Suprapubic skin (tissue), 4 donors: ENCODE measurements around the gene MANSC4. TPM values are rescaled to one million over a fixed set of nuclear protein-coding genes. Genes with fewer than 3 reads are reported as not detected.

Source experiments
- DNase-seq, 2 donors: peaks; one replicate each; pipeline ENCODE4 v3.0.0-alpha.2; 2019; ENCODE audit warnings: low spot score in 2 of 2
- H3K27ac ChIP-seq: fragments of 200-600 bp; sonication (generic); one replicate; pipeline ENCODE4 v1.5.1; 2019
- H3K27me3 ChIP-seq: fragments of 200-600 bp; sonication (generic); one replicate; pipeline ENCODE4 v1.5.1; 2019
- H3K36me3 ChIP-seq: fragments of 200-600 bp; sonication (generic); one replicate; pipeline ENCODE4 v1.5.1; 2019
- H3K4me1 ChIP-seq: fragments of 200-600 bp; sonication (generic); one replicate; pipeline ENCODE4 v1.5.1; 2019
- H3K4me3 ChIP-seq: fragments of 200-600 bp; sonication (generic); one replicate; pipeline ENCODE4 v1.5.1; 2019; ENCODE audit warnings: mild to moderate bottlenecking
- H3K9me3 ChIP-seq: fragments of 200-600 bp; sonication (generic); one replicate; pipeline ENCODE4 v1.5.1; 2019
- EP300 ChIP-seq: sonication (generic); formaldehyde crosslinking; IDR thresholded peaks from one replicate; pipeline ENCODE4 v1.6.1; 2017; ENCODE audit warnings: antibody characterized with exemption
- POLR2A ChIP-seq, 2 donors: fragments of 450-650 bp; IDR thresholded peaks; one replicate each; pipeline ENCODE4 v1.6.1; 2017; ENCODE audit warnings: antibody characterized with exemption in 2 of 2, mild to moderate bottlenecking in 2 of 2, moderate library complexity in 2 of 2
- POLR2AphosphoS5 ChIP-seq, 3 donors: sonication (generic); formaldehyde crosslinking; IDR thresholded peaks; one replicate each; pipeline ENCODE4 v1.6.1; 2017; ENCODE audit warnings: antibody characterized with exemption in 3 of 3
- WGBS: methylation state at CpG from one replicate; pipeline ENCODE4 v1.1.5; 2018; 5-methylcytosine and 5-hydroxymethylcytosine counted together
- total RNA-seq, 4 donors: library from RNA; depleted of rRNA; stranded (reverse); fragments of >200 nt; gene quantifications; one replicate each; pipeline ENCODE4 v1.1.0, GENCODE V29; 2016
- TF ChIP-seq, protein P1 (sequence below), 2 donors: fragments of 200-600 bp in 1 of 2; fragments of 450-650 bp in 1 of 2; sonication (generic) in 1 of 2; IDR thresholded peaks; one replicate each; pipeline ENCODE4 v1.5.1; 2016 to 2019; ENCODE audit warnings: antibody characterized with exemption in 2 of 2, mild to moderate bottlenecking in 1 of 2, moderate library complexity in 1 of 2

The MANSC4 gene
- total RNA-seq, 4 donors from 2014 or later = not detected

DNA sequence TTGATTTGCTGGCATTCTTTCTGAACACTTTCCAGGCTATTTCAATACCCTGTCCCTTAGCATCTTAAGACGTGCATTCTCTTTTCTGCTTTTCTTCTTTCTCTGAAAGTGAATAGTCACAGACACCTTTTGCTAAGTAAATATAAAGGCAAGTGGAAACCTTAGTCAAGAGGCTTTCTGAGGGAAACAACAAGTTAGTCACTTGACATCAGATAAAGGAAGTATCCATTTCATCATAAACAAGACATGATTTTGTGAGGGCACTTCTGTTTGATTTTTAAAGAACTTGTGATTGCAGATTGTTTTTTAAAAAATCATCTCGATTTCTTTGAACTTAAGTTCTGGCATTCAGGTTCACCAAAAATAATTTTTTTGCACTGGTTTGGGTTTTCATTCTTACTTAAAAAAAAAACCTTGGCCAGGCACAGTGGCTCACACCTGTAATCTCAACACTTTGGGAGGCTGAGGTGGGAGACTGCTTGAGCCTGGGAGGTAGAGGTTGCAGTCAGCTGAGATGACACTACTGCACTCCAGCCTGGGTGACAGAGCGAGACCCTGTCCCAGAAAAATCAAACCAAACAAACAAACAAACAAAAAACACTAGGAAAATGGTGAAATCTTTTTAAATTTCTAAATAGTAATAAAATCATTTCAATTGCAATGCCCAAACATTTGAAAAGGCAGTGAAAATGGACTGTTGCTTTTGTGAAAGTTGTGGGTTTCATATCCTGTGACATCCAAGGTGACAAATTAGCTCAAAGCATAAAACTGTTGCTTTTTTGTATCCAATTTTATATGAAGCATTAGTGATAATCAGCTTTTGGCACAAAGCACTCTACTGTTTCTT, 8.3 kb downstream of the MANSC4 start:
- H3K36me3 ChIP-seq = no peaks in the 10 kb centered on the region
- H3K27ac ChIP-seq = no peak overlapping the region

DNA sequence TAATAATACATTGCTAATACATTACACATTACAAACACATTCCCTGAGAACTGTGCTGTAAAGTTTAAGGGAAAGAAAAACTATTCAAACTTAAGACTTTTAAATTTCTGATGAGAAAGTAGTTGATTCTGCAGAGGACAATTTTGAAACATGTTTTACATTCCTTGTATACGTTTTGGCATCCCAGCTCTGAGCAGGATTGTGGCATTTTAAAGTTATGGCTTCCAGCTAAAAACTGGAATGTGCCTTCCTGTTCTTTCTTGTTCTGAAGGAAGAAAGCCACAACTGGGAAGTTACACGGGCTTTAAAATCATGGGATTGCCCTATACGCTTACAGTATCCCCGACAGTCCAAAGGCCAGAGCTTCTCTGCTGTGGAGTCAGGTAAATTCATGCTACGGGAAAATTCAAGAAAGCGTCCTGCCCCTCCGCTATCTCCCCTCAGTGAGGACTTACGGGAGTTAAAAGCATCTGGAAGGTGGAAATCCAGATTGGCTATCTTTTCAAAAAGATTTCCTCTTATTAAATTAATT, 10.8 kb downstream of the MANSC4 start:
- WGBS = 51% methylated on average over 8 of the region's 8 CpGs
- no peaks in the 10 kb centered on the region for H3K36me3 ChIP-seq
- H3K27me3 ChIP-seq = no peaks in the 10 kb centered on the region
- H3K4me1 ChIP-seq = no peaks in the 10 kb centered on the region
- no peak overlapping the region for H3K4me3 ChIP-seq
- H3K27ac ChIP-seq = no peak overlapping the region
- H3K9me3 ChIP-seq = no peaks in the 10 kb centered on the region
- TF ChIP-seq EP300 (no peak), POLR2A (IDR thresholded peaks at IDR 0.05) (no peak), POLR2AphosphoS5 (IDR thresholded peaks at IDR 0.05) (no peak)
- TF ChIP-seq, protein P1, sequence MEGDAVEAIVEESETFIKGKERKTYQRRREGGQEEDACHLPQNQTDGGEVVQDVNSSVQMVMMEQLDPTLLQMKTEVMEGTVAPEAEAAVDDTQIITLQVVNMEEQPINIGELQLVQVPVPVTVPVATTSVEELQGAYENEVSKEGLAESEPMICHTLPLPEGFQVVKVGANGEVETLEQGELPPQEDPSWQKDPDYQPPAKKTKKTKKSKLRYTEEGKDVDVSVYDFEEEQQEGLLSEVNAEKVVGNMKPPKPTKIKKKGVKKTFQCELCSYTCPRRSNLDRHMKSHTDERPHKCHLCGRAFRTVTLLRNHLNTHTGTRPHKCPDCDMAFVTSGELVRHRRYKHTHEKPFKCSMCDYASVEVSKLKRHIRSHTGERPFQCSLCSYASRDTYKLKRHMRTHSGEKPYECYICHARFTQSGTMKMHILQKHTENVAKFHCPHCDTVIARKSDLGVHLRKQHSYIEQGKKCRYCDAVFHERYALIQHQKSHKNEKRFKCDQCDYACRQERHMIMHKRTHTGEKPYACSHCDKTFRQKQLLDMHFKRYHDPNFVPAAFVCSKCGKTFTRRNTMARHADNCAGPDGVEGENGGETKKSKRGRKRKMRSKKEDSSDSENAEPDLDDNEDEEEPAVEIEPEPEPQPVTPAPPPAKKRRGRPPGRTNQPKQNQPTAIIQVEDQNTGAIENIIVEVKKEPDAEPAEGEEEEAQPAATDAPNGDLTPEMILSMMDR (IDR thresholded peaks at IDR 0.05) = no peak
- no peak for DNase-seq

More for the DNA sequence above, 8.3 kb downstream of the MANSC4 start:
- H3K4me1 ChIP-seq = no peaks in the 10 kb centered on the region
- no peaks in the 10 kb centered on the region for H3K9me3 ChIP-seq
- WGBS = 89% methylated on average over 3 of the region's 3 CpGs
- TF ChIP-seq POLR2AphosphoS5 (IDR thresholded peaks at IDR 0.05) = no peak
- TF ChIP-seq EP300 = no peak
- no peak for TF ChIP-seq POLR2A (IDR thresholded peaks at IDR 0.05)
- TF ChIP-seq, protein P1 (IDR thresholded peaks at IDR 0.05) = no peak
- no peak for DNase-seq
- no peak overlapping the region for H3K4me3 ChIP-seq
- no peaks in the 10 kb centered on the region for H3K27me3 ChIP-seq

DNA sequence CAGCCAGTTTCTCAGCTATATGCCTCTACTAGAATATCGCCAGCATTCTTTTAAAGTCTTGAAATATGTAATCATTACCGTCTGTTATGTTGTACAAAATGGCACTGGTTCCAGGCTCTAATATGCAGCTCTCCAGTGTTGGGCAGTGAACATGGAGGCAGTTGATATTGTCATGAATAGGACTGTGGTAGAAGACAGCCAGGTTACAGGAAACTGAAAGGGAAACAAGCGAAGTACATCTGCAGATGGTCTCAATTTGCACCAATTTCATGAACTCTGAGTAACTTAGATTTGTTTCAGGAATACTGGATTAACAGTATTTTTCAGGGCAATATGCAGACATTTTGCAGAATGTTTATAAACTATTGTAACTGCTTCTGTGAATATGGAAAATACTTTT, 13.4 kb downstream of the MANSC4 start:
- 79% methylated on average over 3 of the region's 3 CpGs for WGBS
- H3K9me3 ChIP-seq = no peaks in the 10 kb centered on the region
- DNase-seq = no peak
- no peak overlapping the region for H3K4me3 ChIP-seq
- TF ChIP-seq EP300 (no peak), POLR2A (IDR thresholded peaks at IDR 0.05) (no peak), POLR2AphosphoS5 (IDR thresholded peaks at IDR 0.05) (no peak)
- TF ChIP-seq, protein P1 (IDR thresholded peaks at IDR 0.05) = no peak
- H3K27ac ChIP-seq = no peak overlapping the region
- no peaks in the 10 kb centered on the region for H3K36me3 ChIP-seq
- H3K27me3 ChIP-seq = no peaks in the 10 kb centered on the region
- no peaks in the 10 kb centered on the region for H3K4me1 ChIP-seq

DNA sequence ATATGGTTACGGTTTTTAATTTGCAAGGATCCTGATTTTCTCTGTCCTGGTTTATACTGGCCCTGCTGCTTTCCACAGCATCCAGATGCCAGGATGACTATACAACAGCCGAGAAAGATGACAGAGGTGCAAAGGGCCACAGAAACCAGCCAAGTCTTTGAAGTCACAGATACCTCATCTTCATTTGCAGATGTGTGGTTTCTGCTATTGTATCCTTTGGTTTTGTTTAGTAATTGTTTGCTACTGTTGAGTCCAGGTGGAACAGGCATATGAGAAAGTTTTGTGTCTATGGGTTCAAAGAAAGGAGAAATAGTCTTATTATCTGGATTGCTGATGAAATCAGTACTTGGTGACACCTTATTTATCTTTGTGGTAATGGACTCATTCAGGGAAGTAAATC, 17.3 kb downstream of the MANSC4 start:
- DNase-seq = no peak
- no peak overlapping the region for H3K4me3 ChIP-seq
- no peak overlapping the region for H3K27ac ChIP-seq
- TF ChIP-seq, protein P1 (IDR thresholded peaks at IDR 0.05) = no peak
- TF ChIP-seq POLR2A (IDR thresholded peaks at IDR 0.05) (no peak), POLR2AphosphoS5 (IDR thresholded peaks at IDR 0.05) (no peak), EP300 (no peak)
- no peaks in the 10 kb centered on the region for H3K36me3 ChIP-seq
- no peaks in the 10 kb centered on the region for H3K9me3 ChIP-seq
- 88% methylated on average over 2 of the region's 2 CpGs for WGBS
- H3K27me3 ChIP-seq = no peaks in the 10 kb centered on the region
- H3K4me1 ChIP-seq = no peaks in the 10 kb centered on the region

DNA sequence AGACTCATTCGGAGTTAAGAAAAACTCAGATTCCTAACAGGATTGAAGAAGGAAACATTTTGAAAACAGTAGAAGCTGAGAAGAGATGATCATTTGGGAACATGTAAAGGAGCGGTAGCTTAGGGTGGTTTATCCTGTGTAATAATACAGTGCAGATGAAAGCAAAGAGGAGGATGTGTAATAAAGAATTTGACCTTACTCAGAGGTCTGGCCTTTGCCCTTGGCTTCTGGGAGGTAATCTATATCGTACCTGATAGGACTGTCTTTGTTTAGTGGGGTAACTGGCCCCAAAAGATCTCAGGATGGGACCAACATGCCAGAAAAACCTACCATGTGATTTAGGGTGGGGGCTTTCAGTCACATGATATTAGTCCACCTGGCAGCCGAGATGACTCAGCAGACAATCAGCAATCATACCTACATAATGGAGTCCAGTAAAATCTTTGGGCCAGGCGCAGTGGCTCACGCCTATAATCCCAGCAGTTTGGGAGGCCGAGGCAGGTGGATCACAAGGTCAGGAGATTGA, 23.3 kb downstream of the MANSC4 start:
- Histone ChIP-seq H3K27me3 (no peaks in the 10 kb centered on the region), H3K36me3 (peaks cover 22% of the 10 kb centered on the region), H3K4me3 (no peak overlapping the region), H3K4me1 (no peaks in the 10 kb centered on the region), H3K9me3 (no peaks in the 10 kb centered on the region), H3K27ac (no peak overlapping the region)
- no peak for TF ChIP-seq POLR2A (IDR thresholded peaks at IDR 0.05)
- TF ChIP-seq, protein P1 (IDR thresholded peaks at IDR 0.05) = no peak
- TF ChIP-seq POLR2AphosphoS5 (IDR thresholded peaks at IDR 0.05) = no peak
- TF ChIP-seq EP300 = no peak
- over 99% methylated on average over 7 of the region's 7 CpGs for WGBS
- no peak for DNase-seq
